HepG2 (cell line): ENCODE measurements around the gene PARK7. TPM values are rescaled to one million over a fixed set of nuclear protein-coding genes. Genes with fewer than 3 reads are reported as not detected.

Source experiments
- JARID2 ChIP-seq: sonication (generic); formaldehyde crosslinking; IDR thresholded peaks from 2 replicates; pipeline ENCODE4 v1.8.1; 2023; ENCODE audit warnings: missing genetic modification reagents, inconsistent platforms; ENCODE audit not compliant: insufficient replicate concordance
- JUNB ChIP-seq: sonication (generic); formaldehyde crosslinking; IDR thresholded peaks from 2 replicates; pipeline ENCODE4 v1.8.0; 2022; ENCODE audit warnings: missing genetic modification reagents, mild to moderate bottlenecking, borderline replicate concordance
- MTA1 ChIP-seq: sonication (generic); formaldehyde crosslinking; IDR thresholded peaks from 2 replicates; pipeline ENCODE4 v1.4.0; 2020; ENCODE audit warnings: missing genetic modification reagents, mild to moderate bottlenecking, borderline replicate concordance
- NR1H2 ChIP-seq: sonication (generic); formaldehyde crosslinking; IDR thresholded peaks from 2 replicates; pipeline ENCODE4 v1.8.1; 2022; ENCODE audit warnings: low read depth, missing genetic modification reagents, borderline replicate concordance
- SIN3A ChIP-seq: IDR thresholded peaks from 2 replicates; pipeline ENCODE4 v1.6.1; 2011; ENCODE audit warnings: low read depth, mild to moderate bottlenecking, control low read depth, low read length, borderline replicate concordance
- SMARCE1 ChIP-seq: fragments of 450-650 bp; IDR thresholded peaks from 2 replicates; pipeline ENCODE4 v1.6.1; 2017; ENCODE audit warnings: borderline replicate concordance
- TBX2 ChIP-seq: sonication (generic); formaldehyde crosslinking; IDR thresholded peaks from 2 replicates; pipeline ENCODE4 v1.5.0; 2020; ENCODE audit warnings: missing genetic modification reagents, mild to moderate bottlenecking, borderline replicate concordance
- ZFP36L1 ChIP-seq: sonication (generic); formaldehyde crosslinking; IDR thresholded peaks from 2 replicates; pipeline ENCODE4 v1.8.0; 2022; ENCODE audit warnings: mild to moderate bottlenecking, missing genetic modification reagents, moderate library complexity
- ZFP36L2 ChIP-seq: sonication (generic); formaldehyde crosslinking; IDR thresholded peaks from 2 replicates; pipeline ENCODE4 v1.4.0; 2020; ENCODE audit warnings: missing genetic modification reagents
- ZFY ChIP-seq: sonication (generic); formaldehyde crosslinking; IDR thresholded peaks from 2 replicates; pipeline ENCODE4 v1.4.0; 2020; ENCODE audit warnings: missing genetic modification reagents
- ZNF12 ChIP-seq: sonication (generic); formaldehyde crosslinking; IDR thresholded peaks from 2 replicates; pipeline ENCODE4 v1.5.0; 2020; ENCODE audit warnings: missing genetic modification reagents
- ZNF124 ChIP-seq: sonication (generic); formaldehyde crosslinking; IDR thresholded peaks from 2 replicates; pipeline ENCODE4 v1.4.0; 2020; ENCODE audit warnings: missing genetic modification reagents
- ZNF367 ChIP-seq: sonication (generic); formaldehyde crosslinking; IDR thresholded peaks from 2 replicates; pipeline ENCODE4 v1.4.0; 2020; ENCODE audit warnings: missing genetic modification reagents, borderline replicate concordance
- ZNF607 ChIP-seq: sonication (generic); formaldehyde crosslinking; IDR thresholded peaks from 2 replicates; pipeline ENCODE4 v1.5.1; 2020; ENCODE audit warnings: missing genetic modification reagents, mild to moderate bottlenecking, borderline replicate concordance
- ZNF619 ChIP-seq: sonication (generic); formaldehyde crosslinking; IDR thresholded peaks from 2 replicates; pipeline ENCODE4 v1.4.0; 2020; ENCODE audit warnings: mild to moderate bottlenecking, missing genetic modification reagents
- ZNF75D ChIP-seq: sonication (generic); formaldehyde crosslinking; IDR thresholded peaks from 2 replicates; pipeline ENCODE4 v1.8.1; 2023; ENCODE audit warnings: missing genetic modification reagents, mild to moderate bottlenecking, borderline replicate concordance
- ZNF83 ChIP-seq: sonication (generic); formaldehyde crosslinking; IDR thresholded peaks from 2 replicates; pipeline ENCODE4 v1.4.0; 2020; ENCODE audit warnings: missing genetic modification reagents, mild to moderate bottlenecking, borderline replicate concordance
- ZNF879 ChIP-seq: sonication (generic); formaldehyde crosslinking; IDR thresholded peaks from 2 replicates; pipeline ENCODE4 v1.8.1; 2023; ENCODE audit warnings: missing genetic modification reagents
- polyA plus RNA-seq, 8 experiments: library from polyadenylated mRNA; depleted of rRNA in 3 of 8; stranded (reverse) in 7 of 8; unstranded in 1 of 8; fragments of >200 nt; fragmentation: Illumina TruSeq in 4 of 8; extraction: Trizol in 4 of 8; gene quantifications; 2 replicates each; pipeline versions ENCODE4 v1.2.1 to v1.2.3, GENCODE V29; 2011 to 2016; ENCODE audit warnings: low read depth in 4 of 8, missing spikeins in 1 of 8, mixed read lengths in 1 of 8; ENCODE audit not compliant: insufficient read depth in 1 of 8
- total RNA-seq, 5 experiments: library from RNA; depleted of rRNA; stranded (reverse); fragments of >200 nt; fragmentation: Illumina TruSeq; extraction: Trizol; gene quantifications; 2 replicates each; pipeline ENCODE4 v1.2.3, GENCODE V29; 2016; ENCODE audit warnings: low read depth in 1 of 5
- TF ChIP-seq, protein P1 (sequence below): sonication (generic); formaldehyde crosslinking; IDR thresholded peaks from 2 replicates; pipeline ENCODE4 v1.4.0; 2020; ENCODE audit warnings: low read depth, missing genetic modification reagents
- TF ChIP-seq, protein P2 (sequence below): sonication (generic); formaldehyde crosslinking; IDR thresholded peaks from 2 replicates; pipeline ENCODE4 v1.8.0; 2022; ENCODE audit warnings: missing genetic modification reagents, mild to moderate bottlenecking, borderline replicate concordance
- TF ChIP-seq, protein P3 (sequence below): IDR thresholded peaks from 2 replicates; pipeline ENCODE4 v1.6.1; 2016; ENCODE audit warnings: mild to moderate bottlenecking, missing biosample characterization, missing genetic modification reagents
- TF ChIP-seq, protein P4 (sequence below): sonication (generic); formaldehyde crosslinking; IDR thresholded peaks from 2 replicates; pipeline ENCODE4 v1.4.0; 2020; ENCODE audit warnings: mild to moderate bottlenecking, missing genetic modification reagents
- TF ChIP-seq, protein P5 (sequence below): sonication (generic); formaldehyde crosslinking; IDR thresholded peaks from 2 replicates; pipeline ENCODE4 v1.4.0; 2020; ENCODE audit warnings: low read depth, mild to moderate bottlenecking, missing genetic modification reagents

PARK7 gene
- total and polyA plus RNA-seq, 2 of the 13 experiments (the other 11 are each of a cell fraction or from before 2014, with no cell fraction given), result 212 to 296 TPM

DNA sequence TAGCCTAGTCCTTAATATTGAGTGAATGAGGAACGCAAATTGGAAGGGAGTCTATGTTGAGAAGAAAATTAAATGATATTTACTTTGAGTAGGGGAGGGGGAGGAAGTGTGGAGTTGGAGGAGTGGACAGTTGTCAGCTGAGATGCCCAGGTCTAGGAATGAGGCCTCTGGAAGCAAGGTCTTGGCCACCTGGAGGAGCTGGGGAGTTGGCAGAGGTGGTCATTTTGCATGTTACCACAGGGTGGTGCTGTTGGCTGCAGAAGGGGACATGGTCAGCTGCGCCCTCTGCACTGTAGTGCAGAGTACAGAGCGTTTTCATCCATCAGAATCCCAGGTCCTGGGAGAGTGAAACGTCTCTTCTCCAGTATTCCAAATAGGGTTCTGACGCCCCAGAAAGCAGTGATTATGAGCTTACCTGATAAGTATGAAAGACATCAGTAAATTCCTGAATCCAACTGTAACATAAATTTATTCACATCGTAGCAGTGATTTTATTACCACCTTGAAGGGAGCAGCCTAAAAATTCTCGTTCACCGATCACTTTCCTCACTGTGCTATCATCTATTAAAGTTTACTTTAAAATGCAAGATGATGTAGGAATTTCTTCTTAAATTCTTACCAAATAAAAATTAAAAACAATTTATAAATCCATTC lies 13.8 kb downstream of the PARK7 start (continued):
- TF ChIP-seq, protein P1, sequence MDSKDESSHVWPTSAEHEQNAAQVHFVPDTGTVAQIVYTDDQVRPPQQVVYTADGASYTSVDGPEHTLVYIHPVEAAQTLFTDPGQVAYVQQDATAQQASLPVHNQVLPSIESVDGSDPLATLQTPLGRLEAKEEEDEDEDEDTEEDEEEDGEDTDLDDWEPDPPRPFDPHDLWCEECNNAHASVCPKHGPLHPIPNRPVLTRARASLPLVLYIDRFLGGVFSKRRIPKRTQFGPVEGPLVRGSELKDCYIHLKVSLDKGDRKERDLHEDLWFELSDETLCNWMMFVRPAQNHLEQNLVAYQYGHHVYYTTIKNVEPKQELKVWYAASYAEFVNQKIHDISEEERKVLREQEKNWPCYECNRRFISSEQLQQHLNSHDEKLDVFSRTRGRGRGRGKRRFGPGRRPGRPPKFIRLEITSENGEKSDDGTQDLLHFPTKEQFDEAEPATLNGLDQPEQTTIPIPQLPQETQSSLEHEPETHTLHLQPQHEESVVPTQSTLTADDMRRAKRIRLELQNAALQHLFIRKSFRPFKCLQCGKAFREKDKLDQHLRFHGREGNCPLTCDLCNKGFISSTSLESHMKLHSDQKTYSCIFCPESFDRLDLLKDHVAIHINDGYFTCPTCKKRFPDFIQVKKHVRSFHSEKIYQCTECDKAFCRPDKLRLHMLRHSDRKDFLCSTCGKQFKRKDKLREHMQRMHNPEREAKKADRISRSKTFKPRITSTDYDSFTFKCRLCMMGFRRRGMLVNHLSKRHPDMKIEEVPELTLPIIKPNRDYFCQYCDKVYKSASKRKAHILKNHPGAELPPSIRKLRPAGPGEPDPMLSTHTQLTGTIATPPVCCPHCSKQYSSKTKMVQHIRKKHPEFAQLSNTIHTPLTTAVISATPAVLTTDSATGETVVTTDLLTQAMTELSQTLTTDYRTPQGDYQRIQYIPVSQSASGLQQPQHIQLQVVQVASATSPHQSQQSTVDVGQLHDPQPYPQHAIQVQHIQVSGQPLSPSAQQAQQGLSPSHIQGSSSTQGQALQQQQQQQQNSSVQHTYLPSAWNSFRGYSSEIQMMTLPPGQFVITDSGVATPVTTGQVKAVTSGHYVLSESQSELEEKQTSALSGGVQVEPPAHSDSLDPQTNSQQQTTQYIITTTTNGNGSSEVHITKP (CRISPR knock-in tag), result peak; percentile 60; the same call in 1 of the 2 replicates
- TF ChIP-seq, protein P2, sequence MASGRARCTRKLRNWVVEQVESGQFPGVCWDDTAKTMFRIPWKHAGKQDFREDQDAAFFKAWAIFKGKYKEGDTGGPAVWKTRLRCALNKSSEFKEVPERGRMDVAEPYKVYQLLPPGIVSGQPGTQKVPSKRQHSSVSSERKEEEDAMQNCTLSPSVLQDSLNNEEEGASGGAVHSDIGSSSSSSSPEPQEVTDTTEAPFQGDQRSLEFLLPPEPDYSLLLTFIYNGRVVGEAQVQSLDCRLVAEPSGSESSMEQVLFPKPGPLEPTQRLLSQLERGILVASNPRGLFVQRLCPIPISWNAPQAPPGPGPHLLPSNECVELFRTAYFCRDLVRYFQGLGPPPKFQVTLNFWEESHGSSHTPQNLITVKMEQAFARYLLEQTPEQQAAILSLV (CRISPR knock-in tag), result no peak
- no peak for TF ChIP-seq MTA1
- no peak for TF ChIP-seq ZNF75D (CRISPR knock-in tag)
- no peak for TF ChIP-seq ZNF619 (CRISPR knock-in tag)
- TF ChIP-seq, protein P3, sequence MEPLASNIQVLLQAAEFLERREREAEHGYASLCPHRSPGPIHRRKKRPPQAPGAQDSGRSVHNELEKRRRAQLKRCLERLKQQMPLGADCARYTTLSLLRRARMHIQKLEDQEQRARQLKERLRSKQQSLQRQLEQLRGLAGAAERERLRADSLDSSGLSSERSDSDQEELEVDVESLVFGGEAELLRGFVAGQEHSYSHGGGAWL (CRISPR knock-in tag), result no peak
- TF ChIP-seq SIN3A, result no peak
- TF ChIP-seq ZNF367 (CRISPR knock-in tag), result no peak
- no peak for TF ChIP-seq ZNF12 (CRISPR knock-in tag)
- no peak for TF ChIP-seq NR1H2 (CRISPR knock-in tag)
- no peak for TF ChIP-seq JUNB
- no peak for TF ChIP-seq TBX2 (CRISPR knock-in tag)
- no peak for TF ChIP-seq ZFP36L2
- no peak for TF ChIP-seq JARID2 (CRISPR knock-in tag)
- TF ChIP-seq, protein P4, sequence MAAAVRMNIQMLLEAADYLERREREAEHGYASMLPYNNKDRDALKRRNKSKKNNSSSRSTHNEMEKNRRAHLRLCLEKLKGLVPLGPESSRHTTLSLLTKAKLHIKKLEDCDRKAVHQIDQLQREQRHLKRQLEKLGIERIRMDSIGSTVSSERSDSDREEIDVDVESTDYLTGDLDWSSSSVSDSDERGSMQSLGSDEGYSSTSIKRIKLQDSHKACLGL (CRISPR knock-in tag), result no peak
- TF ChIP-seq, protein P5, sequence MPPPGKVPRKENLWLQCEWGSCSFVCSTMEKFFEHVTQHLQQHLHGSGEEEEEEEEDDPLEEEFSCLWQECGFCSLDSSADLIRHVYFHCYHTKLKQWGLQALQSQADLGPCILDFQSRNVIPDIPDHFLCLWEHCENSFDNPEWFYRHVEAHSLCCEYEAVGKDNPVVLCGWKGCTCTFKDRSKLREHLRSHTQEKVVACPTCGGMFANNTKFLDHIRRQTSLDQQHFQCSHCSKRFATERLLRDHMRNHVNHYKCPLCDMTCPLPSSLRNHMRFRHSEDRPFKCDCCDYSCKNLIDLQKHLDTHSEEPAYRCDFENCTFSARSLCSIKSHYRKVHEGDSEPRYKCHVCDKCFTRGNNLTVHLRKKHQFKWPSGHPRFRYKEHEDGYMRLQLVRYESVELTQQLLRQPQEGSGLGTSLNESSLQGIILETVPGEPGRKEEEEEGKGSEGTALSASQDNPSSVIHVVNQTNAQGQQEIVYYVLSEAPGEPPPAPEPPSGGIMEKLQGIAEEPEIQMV (CRISPR knock-in tag), result 0 out of 2 replicates have a peak, but pooled peaks have one; percentile 26
- no peak for TF ChIP-seq ZFP36L1 (CRISPR knock-in tag)
- TF ChIP-seq ZNF83 (CRISPR knock-in tag), result no peak
- no peak for TF ChIP-seq SMARCE1
- no peak for TF ChIP-seq ZNF879
- no peak for TF ChIP-seq ZNF607 (CRISPR knock-in tag)
- TF ChIP-seq ZFY (CRISPR knock-in tag), result no peak
- no peak for TF ChIP-seq ZNF124
